Mucosa of stomach (tissue), 1 donor: Measurements from ENCODE around the gene ASB7.

Source experiments
- H3K27me3 ChIP-seq: one replicate; pipeline ENCODE4 v1.7.0; 2013; ENCODE audit warnings: mild to moderate bottlenecking, low read length; ENCODE audit not compliant: control insufficient read depth, insufficient read depth
- H3K36me3 ChIP-seq: one replicate; pipeline ENCODE4 v1.7.0; 2013; ENCODE audit warnings: low read length; ENCODE audit not compliant: control insufficient read depth, insufficient read depth
- H3K4me1 ChIP-seq: one replicate; pipeline ENCODE4 v1.7.0; 2013; ENCODE audit warnings: mild to moderate bottlenecking, low read length; ENCODE audit not compliant: control insufficient read depth, insufficient read depth
- H3K4me3 ChIP-seq: one replicate; pipeline ENCODE4 v1.7.0; 2013; ENCODE audit warnings: low read length
- H3K9ac ChIP-seq: one replicate; pipeline ENCODE4 v1.7.0; 2013; ENCODE audit warnings: mild to moderate bottlenecking, low read length, moderate library complexity
- H3K9me3 ChIP-seq: one replicate; pipeline ENCODE4 v1.7.0; 2013; ENCODE audit warnings: mild to moderate bottlenecking, low read length, moderate library complexity; ENCODE audit not compliant: control insufficient read depth
- donor health status: Pancreatic carcinoma.

Gene ASB7, protein sequence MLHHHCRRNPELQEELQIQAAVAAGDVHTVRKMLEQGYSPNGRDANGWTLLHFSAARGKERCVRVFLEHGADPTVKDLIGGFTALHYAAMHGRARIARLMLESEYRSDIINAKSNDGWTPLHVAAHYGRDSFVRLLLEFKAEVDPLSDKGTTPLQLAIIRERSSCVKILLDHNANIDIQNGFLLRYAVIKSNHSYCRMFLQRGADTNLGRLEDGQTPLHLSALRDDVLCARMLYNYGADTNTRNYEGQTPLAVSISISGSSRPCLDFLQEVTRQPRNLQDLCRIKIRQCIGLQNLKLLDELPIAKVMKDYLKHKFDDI

GRCh38 chr15:100602064-100602822 lies at the start of gene ASB7, which contains the start of gene LINS1:
Gene ASB7, plus strand, starts transcription at chr15:100602589. Its CDS starts 9,628 bp downstream, at chr15:100612217.
Gene LINS1, minus strand, starts transcription at chr15:100602184. Its CDS starts 21,342 bp downstream, at chr15:100580842.
- no peaks in the 10 kb centered on the region for H3K9me3 ChIP-seq
- peaks cover 7% of the 10 kb centered on the region for H3K4me1 ChIP-seq
- peak within 1 kb of the TSS; percentile 95 for H3K9ac ChIP-seq
- H3K36me3 ChIP-seq, result no peaks in the 10 kb centered on the region
- no peaks in the 10 kb centered on the region for H3K27me3 ChIP-seq
- peak within 1 kb of the TSS; percentile 82 for H3K4me3 ChIP-seq

- no peaks in the 10 kb centered on the region for H3K9me3 ChIP-seq
- H3K4me1 ChIP-seq, result no peaks in the 10 kb centered on the region
- H3K27me3 ChIP-seq, result no peaks in the 10 kb centered on the region
- H3K9ac ChIP-seq, result no peak overlapping the region
- H3K4me3 ChIP-seq, result no peak overlapping the region
- H3K36me3 ChIP-seq, result no peaks in the 10 kb centered on the region
Observed at GRCh38 chr15:100553468-100553867, 48.9 kb upstream of the ASB7 start.

- Histone ChIP-seq H3K9ac (no peak overlapping the region), H3K9me3 (no peaks in the 10 kb centered on the region), H3K36me3 (no peaks in the 10 kb centered on the region), H3K4me3 (no peak overlapping the region), H3K27me3 (no peaks in the 10 kb centered on the region), H3K4me1 (no peaks in the 10 kb centered on the region)
Observed at GRCh38 chr15:100558771-100559254, 43.6 kb upstream of the ASB7 start.

DNA sequence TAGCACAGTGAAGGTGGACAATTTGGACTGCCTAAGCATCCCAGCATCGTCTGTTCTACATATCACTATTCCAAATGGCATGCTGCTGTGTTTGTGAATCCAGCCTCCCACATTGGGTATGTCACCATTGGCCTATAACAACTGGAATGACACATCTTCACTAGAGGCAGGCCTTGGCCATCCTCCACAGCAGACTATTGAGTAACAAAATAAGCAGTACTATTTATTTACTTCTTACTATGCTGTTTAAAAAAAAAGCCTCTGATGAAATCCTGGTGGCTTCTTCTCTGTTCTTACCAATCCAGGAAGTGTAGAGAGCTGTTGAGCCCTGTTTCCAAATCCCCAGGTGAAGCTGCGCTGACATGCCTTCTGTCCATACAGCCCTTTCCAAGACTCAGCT lies 43.1 kb upstream of the ASB7 start:
- no peaks in the 10 kb centered on the region for H3K4me1 ChIP-seq
- no peak overlapping the region for H3K9ac ChIP-seq
- no peaks in the 10 kb centered on the region for H3K27me3 ChIP-seq
- H3K9me3 ChIP-seq, result no peaks in the 10 kb centered on the region
- no peaks in the 10 kb centered on the region for H3K36me3 ChIP-seq
- H3K4me3 ChIP-seq, result no peak overlapping the region

DNA sequence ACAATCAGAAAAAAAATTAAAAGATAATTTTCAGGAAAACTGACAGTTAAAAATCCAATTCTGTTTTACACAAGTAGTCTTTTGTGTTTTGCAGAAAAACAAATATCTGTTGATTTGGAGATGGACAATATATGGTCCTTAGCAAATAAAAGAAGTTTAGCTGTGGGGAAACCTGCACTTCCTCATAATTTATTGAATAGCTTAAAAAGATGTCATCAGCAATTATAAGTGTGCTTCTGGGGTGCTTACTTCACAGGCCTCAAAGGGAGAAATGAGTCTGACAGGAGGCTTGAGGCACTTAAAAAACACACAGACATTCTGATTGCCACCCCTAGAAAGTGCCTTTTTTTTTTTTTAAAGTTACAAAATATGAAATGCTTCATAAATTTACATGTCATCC lies 42.1 kb upstream of the ASB7 start:
- no peak overlapping the region for H3K4me3 ChIP-seq
- H3K9me3 ChIP-seq, result no peaks in the 10 kb centered on the region
- no peaks in the 10 kb centered on the region for H3K4me1 ChIP-seq
- H3K9ac ChIP-seq, result no peak overlapping the region
- no peaks in the 10 kb centered on the region for H3K36me3 ChIP-seq
- no peaks in the 10 kb centered on the region for H3K27me3 ChIP-seq

DNA sequence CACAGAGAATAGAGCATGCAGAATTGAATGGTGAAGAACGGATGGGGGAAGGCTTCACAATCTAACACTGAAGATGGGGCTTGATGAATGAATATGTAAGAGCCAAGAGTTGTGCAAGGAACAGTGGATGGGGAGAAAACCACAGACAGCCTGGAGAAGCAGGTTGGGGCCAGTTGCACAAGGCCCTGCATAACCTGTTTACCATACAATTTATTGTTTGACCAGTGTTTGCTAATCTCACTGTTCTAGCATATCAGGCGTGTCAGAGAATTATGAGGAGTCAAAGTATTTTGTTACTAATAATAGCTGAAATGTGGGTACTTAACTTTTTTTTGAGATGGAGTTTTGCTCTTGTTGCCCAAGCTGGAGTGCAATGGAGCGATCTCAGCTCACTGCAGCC lies 36.8 kb upstream of the ASB7 start:
- no peak overlapping the region for H3K4me3 ChIP-seq
- H3K36me3 ChIP-seq, result no peaks in the 10 kb centered on the region
- H3K27me3 ChIP-seq, result no peaks in the 10 kb centered on the region
- no peaks in the 10 kb centered on the region for H3K9me3 ChIP-seq
- H3K9ac ChIP-seq, result no peak overlapping the region
- H3K4me1 ChIP-seq, result no peaks in the 10 kb centered on the region

DNA sequence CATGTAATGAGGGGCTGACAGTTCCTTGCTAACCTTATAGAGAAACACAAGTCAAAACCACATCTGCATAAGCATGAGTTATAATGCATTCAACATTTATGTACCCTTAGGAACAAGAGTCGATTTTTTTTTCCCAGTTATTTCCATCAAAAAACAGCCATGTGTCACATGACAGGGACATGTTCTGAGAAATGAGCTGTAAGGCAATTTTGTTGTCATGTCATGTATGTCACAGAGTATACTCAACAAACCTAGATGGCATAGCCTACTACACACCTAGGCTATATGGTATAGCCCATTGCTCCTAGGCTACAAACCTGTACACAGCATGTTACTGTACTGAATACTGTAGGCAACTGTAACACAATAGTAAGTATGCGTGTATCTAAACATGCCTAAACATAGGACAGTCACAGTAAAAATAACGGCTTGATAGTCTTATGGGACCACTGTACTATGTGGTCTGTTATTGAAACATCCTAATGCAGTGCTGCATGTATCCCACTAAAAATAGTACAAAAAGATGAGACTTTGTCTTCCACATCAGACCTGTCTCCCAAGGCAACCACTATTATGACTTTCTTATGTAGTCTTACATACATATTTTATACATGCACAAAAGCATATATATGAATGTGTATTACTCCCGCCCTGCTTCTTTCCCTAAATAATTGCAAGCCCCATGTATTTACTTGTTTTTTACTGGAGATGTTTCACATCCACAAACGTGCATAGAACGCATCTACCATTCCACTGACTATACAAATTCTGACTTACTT lies 35.4 kb upstream of the ASB7 start:
- Histone ChIP-seq H3K36me3 (no peaks in the 10 kb centered on the region), H3K4me1 (no peaks in the 10 kb centered on the region), H3K9me3 (no peaks in the 10 kb centered on the region), H3K4me3 (no peak overlapping the region), H3K27me3 (no peaks in the 10 kb centered on the region), H3K9ac (no peak overlapping the region)

DNA sequence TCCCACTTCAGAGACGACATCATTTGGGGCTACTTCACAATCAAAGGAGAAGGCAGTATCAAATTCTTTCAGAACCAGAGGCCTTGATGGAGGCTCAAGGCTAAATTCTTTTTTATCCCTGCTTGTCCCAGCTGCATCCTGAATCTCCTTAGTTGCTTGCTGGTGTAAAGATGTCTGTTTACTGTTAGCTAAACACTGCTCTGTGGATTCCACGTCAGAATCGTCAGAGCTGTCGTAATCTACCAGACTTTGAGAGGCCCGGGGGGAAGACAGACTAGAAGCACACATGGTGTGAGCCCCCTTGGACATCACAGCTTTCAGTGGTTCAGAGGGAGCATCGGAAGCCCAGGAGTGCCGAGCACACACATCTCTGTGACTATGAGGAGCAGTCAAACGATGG lies 33.0 kb upstream of the ASB7 start:
- Histone ChIP-seq H3K9me3 (no peaks in the 10 kb centered on the region), H3K9ac (no peak overlapping the region), H3K4me3 (no peak overlapping the region), H3K36me3 (no peaks in the 10 kb centered on the region), H3K4me1 (no peaks in the 10 kb centered on the region), H3K27me3 (no peaks in the 10 kb centered on the region)

GRCh38 chr15:100570275-100570674 lies 32.1 kb upstream of the ASB7 start:
- Histone ChIP-seq H3K4me3 (no peak overlapping the region), H3K27me3 (no peaks in the 10 kb centered on the region), H3K36me3 (no peaks in the 10 kb centered on the region), H3K4me1 (no peaks in the 10 kb centered on the region), H3K9me3 (no peaks in the 10 kb centered on the region), H3K9ac (no peak overlapping the region)

- no peak overlapping the region for H3K4me3 ChIP-seq
- H3K4me1 ChIP-seq, result no peaks in the 10 kb centered on the region
- no peaks in the 10 kb centered on the region for H3K36me3 ChIP-seq
- no peaks in the 10 kb centered on the region for H3K9me3 ChIP-seq
- no peaks in the 10 kb centered on the region for H3K27me3 ChIP-seq
- no peak overlapping the region for H3K9ac ChIP-seq
Observed at GRCh38 chr15:100570735-100571313, 31.6 kb upstream of the ASB7 start.

DNA sequence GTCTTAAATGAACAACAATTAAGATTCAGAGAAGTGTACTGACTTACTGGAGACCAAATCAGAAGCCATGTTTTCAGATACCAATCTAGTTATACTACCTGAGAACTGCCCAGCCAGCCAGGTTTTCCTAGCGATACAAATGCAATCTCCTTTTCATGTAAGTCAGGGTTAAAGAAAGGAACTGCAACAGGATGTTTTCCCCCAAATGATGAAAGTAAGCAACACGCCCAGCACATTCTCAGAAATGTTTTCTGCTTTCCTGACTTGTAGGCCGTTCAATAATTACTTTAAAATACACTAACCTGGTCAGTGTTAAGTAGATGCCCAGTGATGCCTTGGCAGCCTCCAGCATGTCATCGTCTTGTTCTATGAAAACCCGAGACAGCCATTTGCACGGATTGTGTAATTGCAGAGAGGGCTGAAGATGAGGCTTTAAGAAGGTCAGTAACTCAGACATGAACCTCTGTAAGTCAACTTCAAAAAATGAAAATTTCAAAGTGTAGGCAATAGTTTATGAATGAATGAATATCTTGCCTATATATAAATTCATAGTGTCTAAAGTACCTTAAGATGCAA lies 30.7 kb upstream of the ASB7 start:
- no peak overlapping the region for H3K9ac ChIP-seq

More for the DNA sequence above, 30.7 kb upstream of the ASB7 start:
- no peaks in the 10 kb centered on the region for H3K9me3 ChIP-seq
- no peaks in the 10 kb centered on the region for H3K4me1 ChIP-seq
- H3K27me3 ChIP-seq, result no peaks in the 10 kb centered on the region
- no peaks in the 10 kb centered on the region for H3K36me3 ChIP-seq
- no peak overlapping the region for H3K4me3 ChIP-seq
